Measurements from ENCODE around the gene SMIM41.

- TF ChIP-seq, protein P1, sequence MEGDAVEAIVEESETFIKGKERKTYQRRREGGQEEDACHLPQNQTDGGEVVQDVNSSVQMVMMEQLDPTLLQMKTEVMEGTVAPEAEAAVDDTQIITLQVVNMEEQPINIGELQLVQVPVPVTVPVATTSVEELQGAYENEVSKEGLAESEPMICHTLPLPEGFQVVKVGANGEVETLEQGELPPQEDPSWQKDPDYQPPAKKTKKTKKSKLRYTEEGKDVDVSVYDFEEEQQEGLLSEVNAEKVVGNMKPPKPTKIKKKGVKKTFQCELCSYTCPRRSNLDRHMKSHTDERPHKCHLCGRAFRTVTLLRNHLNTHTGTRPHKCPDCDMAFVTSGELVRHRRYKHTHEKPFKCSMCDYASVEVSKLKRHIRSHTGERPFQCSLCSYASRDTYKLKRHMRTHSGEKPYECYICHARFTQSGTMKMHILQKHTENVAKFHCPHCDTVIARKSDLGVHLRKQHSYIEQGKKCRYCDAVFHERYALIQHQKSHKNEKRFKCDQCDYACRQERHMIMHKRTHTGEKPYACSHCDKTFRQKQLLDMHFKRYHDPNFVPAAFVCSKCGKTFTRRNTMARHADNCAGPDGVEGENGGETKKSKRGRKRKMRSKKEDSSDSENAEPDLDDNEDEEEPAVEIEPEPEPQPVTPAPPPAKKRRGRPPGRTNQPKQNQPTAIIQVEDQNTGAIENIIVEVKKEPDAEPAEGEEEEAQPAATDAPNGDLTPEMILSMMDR (IDR thresholded peaks at IDR 0.05), result no peak
- no peak for TF ChIP-seq POLR2A (IDR thresholded peaks at IDR 0.05)
Measured at GRCh38 chr12:52063082-52063924, 16.2 kb upstream of the SMIM41 start.
